Measurements from ENCODE around the gene CRIP3.

Gene CRIP3

GRCh38 chr6:43301081-43301870 is 7.3 kb downstream of the CRIP3 start:
- in situ Hi-C loops (cut with MboI; ENCODE audit: low pct_unique_long_range_greater_than_20kb, low sequenced_read_pairs, unreplicated experiment): no loop called here
- TF ChIP-seq, protein P1, sequence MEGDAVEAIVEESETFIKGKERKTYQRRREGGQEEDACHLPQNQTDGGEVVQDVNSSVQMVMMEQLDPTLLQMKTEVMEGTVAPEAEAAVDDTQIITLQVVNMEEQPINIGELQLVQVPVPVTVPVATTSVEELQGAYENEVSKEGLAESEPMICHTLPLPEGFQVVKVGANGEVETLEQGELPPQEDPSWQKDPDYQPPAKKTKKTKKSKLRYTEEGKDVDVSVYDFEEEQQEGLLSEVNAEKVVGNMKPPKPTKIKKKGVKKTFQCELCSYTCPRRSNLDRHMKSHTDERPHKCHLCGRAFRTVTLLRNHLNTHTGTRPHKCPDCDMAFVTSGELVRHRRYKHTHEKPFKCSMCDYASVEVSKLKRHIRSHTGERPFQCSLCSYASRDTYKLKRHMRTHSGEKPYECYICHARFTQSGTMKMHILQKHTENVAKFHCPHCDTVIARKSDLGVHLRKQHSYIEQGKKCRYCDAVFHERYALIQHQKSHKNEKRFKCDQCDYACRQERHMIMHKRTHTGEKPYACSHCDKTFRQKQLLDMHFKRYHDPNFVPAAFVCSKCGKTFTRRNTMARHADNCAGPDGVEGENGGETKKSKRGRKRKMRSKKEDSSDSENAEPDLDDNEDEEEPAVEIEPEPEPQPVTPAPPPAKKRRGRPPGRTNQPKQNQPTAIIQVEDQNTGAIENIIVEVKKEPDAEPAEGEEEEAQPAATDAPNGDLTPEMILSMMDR (IDR thresholded peaks at IDR 0.05; ENCODE audit: extremely low read depth, insufficient read depth, missing control alignments): no peak
- DNase-seq (ENCODE audit: low spot score): no peak

DNA sequence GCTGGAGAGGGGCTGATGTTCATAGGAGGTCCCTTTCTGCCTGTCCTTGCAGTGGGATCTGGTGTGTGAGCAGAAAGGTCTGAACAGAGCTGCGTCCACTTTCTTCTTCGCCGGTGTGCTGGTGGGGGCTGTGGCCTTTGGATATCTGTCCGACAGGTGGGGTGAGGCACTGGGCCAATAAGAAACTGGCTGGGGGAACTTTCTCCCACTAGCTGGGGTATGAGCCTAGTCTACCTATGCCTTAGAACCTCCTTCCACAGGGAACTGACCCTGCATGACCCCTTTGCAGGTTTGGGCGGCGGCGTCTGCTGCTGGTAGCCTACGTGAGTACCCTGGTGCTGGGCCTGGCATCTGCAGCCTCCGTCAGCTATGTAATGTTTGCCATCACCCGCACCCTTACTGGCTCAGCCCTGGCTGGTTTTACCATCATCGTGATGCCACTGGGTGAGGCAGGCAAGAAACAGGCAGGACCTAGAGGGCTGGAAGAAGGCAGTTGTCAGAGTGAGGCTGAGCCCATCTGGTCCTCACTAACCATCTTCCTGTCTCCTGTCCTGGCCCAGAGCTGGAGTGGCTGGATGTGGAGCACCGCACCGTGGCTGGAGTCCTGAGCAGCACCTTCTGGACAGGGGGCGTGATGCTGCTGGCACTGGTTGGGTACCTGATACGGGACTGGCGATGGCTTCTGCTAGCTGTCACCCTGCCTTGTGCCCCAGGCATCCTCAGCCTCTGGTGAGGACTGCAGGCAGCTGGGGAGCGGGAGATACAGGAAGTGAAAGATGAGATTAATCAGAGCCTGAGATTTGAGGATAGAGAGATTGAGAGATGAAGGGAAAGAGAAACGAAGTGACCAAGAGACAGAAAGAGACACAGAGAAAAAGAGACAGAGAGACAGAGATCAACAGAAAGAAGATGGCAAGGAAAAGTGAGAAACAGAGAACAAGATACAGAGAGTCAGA is 9.0 kb downstream of the CRIP3 start:
- in situ Hi-C loops (cut with MboI; ENCODE audit: low pct_unique_long_range_greater_than_20kb, low sequenced_read_pairs, unreplicated experiment): no loop called here

DNA sequence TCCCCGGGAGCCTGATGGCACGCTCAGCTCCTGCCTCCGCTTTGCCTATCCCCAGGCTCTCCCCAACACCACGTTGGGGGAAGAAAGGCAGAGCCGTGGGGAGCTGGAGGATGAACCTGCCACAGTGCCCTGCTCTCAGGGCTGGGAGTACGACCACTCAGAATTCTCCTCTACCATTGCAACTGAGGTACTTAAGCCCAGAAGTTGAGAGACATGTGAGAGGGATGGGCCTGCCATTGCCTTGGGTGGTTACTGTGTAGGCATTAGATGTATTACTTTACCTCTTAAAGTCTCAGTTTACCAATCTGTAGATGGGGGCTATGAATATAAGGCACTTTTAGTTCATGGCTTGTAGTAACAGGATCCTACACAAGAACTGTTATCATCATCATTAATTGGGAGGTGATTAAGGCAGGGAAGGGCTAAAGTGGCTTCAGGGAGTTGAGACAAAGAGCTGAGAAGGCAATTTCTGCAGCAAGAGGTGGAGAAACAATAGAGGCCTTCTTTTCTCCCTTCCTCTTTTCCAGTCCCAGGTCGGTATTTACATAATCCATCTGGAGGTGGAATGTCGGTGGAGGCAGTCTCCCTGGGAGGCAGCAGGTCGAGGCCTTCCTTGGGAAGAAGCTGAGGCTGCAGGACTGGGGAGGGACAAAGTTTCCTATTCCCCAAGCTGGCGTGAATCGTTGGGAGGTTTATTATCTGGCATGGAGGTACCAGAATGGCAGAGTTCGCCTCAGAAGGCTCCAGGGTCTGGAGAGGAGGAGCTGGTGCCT is 9.9 kb downstream of the CRIP3 start:
- TF ChIP-seq, protein P1 (IDR thresholded peaks at IDR 0.05; ENCODE audit: extremely low read depth, insufficient read depth, missing control alignments): no peak
- DNase-seq (ENCODE audit: low spot score): no peak
- in situ Hi-C loops (cut with MboI; ENCODE audit: low pct_unique_long_range_greater_than_20kb, low sequenced_read_pairs, unreplicated experiment): no loop called here

More for the DNA sequence above, 9.0 kb downstream of the CRIP3 start:
- TF ChIP-seq, protein P1 (IDR thresholded peaks at IDR 0.05; ENCODE audit: extremely low read depth, insufficient read depth, missing control alignments): no peak
- peak; percentile 13 for DNase-seq (ENCODE audit: low spot score)

DNA sequence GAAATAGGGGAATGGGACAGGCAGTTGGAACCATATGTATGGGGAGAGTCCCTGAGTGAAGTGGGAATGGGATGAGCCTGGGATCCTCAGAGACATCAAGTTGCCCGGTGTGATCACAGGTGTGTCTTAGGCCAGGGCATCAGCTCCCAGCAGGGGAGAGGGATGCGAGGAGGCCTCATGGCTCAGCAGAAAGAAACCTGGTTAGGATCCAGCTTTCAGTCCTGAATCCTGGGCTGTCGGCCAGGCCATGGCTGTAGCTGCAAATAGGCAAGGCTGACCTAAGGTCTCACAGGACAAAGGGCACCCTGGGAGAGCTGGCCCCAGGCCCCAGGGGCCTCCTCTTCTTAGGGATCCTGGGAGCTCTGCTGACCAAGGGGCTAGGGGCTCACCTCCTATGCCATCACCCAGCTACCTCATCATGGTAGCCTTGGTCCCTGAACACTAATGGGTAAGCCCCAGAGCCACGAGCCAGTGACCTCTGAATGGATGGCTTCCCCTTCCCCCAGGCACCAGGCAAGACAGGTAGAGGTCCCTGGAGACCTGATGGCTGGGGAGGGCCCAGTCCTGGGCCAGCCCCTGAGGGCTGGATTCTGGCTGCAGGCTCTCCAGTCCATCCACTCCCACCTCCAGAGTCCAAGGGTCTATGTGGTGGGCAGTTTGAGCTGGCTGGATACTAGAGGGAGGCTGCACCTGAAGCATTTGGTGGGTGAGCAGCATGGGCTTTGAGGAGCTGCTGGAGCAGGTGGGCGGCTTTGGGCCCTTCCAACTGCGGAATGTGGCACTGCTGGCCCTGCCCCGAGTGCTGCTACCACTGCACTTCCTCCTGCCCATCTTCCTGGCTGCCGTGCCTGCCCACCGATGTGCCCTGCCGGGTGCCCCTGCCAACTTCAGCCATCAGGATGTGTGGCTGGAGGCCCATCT is 10.7 kb downstream of the CRIP3 start, which contains the start of gene SLC22A7:
SLC22A7 (plus strand) TSS at position 617 of the 921 bp plus-strand sequence; CDS start at position 716, 99 bp downstream.
- TF ChIP-seq, protein P1 (IDR thresholded peaks at IDR 0.05; ENCODE audit: extremely low read depth, insufficient read depth, missing control alignments): no peak
- DNase-seq (ENCODE audit: low spot score): peak; percentile 17
- in situ Hi-C loops (cut with MboI; ENCODE audit: low pct_unique_long_range_greater_than_20kb, low sequenced_read_pairs, unreplicated experiment): no loop called here

DNA sequence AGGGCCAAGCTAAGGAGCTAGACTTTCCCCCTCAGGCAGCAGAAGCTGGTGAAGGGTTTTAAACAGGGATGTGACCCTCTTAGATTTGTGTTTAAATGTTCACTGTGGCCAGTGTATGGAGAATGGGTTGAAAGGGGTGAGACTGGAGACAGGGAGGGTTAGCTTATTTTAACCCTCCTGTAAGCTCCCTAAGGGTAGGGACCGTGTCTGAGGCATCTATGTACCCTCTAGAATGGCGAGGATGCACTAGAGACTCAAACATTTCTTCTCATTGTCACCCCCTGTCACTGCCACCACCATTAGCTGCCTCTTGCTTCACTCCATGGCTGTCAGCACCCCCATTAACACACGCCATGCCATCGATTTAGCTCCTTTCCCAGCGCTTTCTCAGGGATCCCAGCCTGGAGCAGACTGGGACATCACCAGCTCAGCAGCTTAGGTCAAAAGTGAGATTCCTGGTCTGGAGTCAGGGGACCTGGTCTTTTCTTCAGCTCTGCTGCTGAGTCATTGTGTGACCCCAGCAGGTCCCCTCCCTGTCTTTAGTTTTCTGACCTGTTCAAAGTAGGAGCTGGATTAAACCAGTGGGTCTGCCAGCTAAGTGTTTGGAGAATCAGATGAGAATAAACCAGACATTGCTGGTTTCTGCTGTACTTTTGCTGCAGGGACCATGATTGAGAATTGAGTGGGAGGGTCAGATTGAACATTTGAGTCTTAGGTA is 11.7 kb downstream of the CRIP3 start:
- in situ Hi-C loops (cut with MboI; ENCODE audit: low pct_unique_long_range_greater_than_20kb, low sequenced_read_pairs, unreplicated experiment): no loop called here
- TF ChIP-seq, protein P1 (IDR thresholded peaks at IDR 0.05; ENCODE audit: extremely low read depth, insufficient read depth, missing control alignments): no peak
- DNase-seq (ENCODE audit: low spot score): peak; percentile 13

Measured in GM13977 (cell line).